C4-2B (cell line): ENCODE measurements around the gene LMAN2L.

Experiments used
- CTCF ChIP-seq: fragments of 450-650 bp; conservative IDR thresholded peaks from 2 replicates; pipeline ENCODE4 v1.5.1; 2017; ENCODE audit warnings: mild to moderate bottlenecking
- ZFX ChIP-seq: fragments of 450-650 bp; IDR thresholded peaks from 2 replicates; pipeline ENCODE4 v1.6.1; 2017

GRCh38 chr2:96701636-96702035 is 38.2 kb downstream of the LMAN2L start:
- TF ChIP-seq CTCF (no peak), ZFX (no peak)
